ENCODE data around the gene TMEM50A. TPM values are rescaled to one million over a fixed set of nuclear protein-coding genes. Genes with fewer than 3 reads are reported as not detected.

Gene TMEM50A
- total RNA-seq, 1 donor from 2014 or later, result 102 TPM

Other genes starting within 250 kb of the TMEM50A start
- gene SYF2, start 105.8 kb upstream of the TMEM50A start, total RNA-seq, result 42.3 TPM
- gene RSRP1, start 90.9 kb upstream of the TMEM50A start, total RNA-seq, result 144 TPM
- 0.27 TPM for gene RHD, start 65.8 kb upstream of the TMEM50A start, total RNA-seq
- 1.1 TPM for gene RHCE, start 82.5 kb downstream of the TMEM50A start, total RNA-seq
- gene MACO1, start 92.6 kb downstream of the TMEM50A start, total RNA-seq, result 20.4 TPM
- 25.0 TPM for gene LDLRAP1, start 205.3 kb downstream of the TMEM50A start, total RNA-seq